GM13977 (cell line): ENCODE results near the gene STIM1.

Experiments used
- DNase-seq: peaks from one replicate; pipeline ENCODE4 v3.0.0; 2012; ENCODE audit warnings: low spot score
- in situ Hi-C: fragments of 300-500 bp; cut with MboI; formaldehyde crosslinking; loops from one replicate; pipeline ENCODE4 v1.12.0; 2022; ENCODE audit warnings: low sequenced_read_pairs, low pct_unique_long_range_greater_than_20kb, mixed read lengths, inconsistent platforms; ENCODE audit not compliant: unreplicated experiment
- TF ChIP-seq, protein P1 (sequence below): IDR thresholded peaks from 2 replicates; pipeline ENCODE4 v1.5.1; 2012; ENCODE audit warnings: mild to moderate bottlenecking, control low read depth; ENCODE audit not compliant: insufficient read depth; ENCODE audit errors: extremely low read depth, missing control alignments

Gene STIM1

DNA sequence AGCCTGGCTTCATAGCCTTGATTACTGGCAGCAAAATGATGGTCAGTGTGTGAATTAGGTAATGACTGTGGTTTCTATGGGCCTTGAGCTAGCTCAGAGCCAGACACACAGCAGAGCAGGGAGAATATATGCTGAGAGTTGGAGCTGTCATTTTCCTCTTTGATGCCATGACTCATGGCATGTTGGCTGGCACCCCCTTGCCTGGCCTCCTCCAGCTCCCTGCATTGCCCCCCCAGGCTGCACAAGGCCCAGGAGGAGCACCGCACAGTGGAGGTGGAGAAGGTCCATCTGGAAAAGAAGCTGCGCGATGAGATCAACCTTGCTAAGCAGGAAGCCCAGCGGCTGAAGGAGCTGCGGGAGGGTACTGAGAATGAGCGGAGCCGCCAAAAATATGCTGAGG, 218.8 kb downstream of the STIM1 start:
- DNase-seq: no peak
- in situ Hi-C loops: loop anchor here (5.0 kb wide), 1 partner anchor 227 kb away; no protein-coding TSS in a partner anchor
- TF ChIP-seq, protein P1, sequence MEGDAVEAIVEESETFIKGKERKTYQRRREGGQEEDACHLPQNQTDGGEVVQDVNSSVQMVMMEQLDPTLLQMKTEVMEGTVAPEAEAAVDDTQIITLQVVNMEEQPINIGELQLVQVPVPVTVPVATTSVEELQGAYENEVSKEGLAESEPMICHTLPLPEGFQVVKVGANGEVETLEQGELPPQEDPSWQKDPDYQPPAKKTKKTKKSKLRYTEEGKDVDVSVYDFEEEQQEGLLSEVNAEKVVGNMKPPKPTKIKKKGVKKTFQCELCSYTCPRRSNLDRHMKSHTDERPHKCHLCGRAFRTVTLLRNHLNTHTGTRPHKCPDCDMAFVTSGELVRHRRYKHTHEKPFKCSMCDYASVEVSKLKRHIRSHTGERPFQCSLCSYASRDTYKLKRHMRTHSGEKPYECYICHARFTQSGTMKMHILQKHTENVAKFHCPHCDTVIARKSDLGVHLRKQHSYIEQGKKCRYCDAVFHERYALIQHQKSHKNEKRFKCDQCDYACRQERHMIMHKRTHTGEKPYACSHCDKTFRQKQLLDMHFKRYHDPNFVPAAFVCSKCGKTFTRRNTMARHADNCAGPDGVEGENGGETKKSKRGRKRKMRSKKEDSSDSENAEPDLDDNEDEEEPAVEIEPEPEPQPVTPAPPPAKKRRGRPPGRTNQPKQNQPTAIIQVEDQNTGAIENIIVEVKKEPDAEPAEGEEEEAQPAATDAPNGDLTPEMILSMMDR: no peak

DNA sequence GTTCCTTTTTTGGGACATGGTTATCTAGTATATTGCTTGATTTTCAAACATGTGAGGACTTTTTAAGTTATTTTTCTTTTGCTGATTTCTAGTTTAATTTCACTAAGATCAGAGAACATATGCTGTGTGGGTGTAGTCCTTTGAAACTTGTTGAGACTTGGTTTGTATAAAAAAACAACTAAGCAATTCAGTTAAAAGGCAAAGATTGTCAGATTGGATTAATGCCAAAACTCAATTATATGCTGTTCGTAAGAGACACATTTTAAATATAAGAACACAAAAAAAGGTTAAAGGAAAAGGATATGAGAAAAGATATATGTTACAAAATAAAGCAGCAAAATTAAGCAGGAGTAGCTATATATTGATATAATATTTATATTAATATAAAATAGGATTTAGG, 221.3 kb downstream of the STIM1 start:
- no peak for DNase-seq
- in situ Hi-C loops: no loop called here
- TF ChIP-seq, protein P1: no peak

DNA sequence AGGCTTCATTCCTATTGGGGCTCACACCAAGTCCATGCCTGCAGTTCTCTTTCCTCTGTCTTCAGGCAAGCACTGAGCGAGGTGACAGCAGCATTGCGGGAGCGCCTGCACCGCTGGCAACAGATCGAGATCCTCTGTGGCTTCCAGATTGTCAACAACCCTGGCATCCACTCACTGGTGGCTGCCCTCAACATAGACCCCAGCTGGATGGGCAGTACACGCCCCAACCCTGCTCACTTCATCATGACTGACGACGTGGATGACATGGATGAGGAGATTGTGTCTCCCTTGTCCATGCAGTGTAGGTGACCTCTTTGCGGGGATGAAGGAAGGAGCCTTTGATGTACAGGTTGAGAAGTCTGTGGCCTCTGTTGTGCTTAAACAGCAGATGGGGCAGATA, 227.7 kb downstream of the STIM1 start:
- TF ChIP-seq, protein P1: no peak
- in situ Hi-C loops: no loop called here

GRCh38 chr11:4084406-4085125, 229.1 kb downstream of the STIM1 start:
- in situ Hi-C loops: no loop called here
- no peak for DNase-seq
- TF ChIP-seq, protein P1: no peak

More for the DNA sequence above, 227.7 kb downstream of the STIM1 start:
- DNase-seq: no peak

DNA sequence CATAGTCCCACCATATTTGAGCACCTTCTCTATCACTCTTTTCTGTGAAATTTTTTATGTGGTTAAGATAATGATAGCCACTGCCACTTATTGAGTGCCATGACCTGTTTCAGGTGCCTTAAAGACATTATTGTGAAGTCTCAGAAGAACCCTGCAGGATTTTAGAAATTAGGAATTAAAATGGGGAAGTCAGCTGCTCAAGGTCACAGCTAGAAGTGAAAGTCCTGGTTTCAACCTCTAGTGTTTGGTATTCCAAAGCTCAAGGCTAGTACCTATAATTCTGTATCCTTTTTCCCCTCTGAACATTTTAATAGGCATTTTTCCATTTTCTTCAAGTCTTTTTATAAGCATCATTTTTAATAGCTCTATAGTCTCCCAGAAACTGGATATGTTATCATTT, 230.1 kb downstream of the STIM1 start:
- TF ChIP-seq, protein P1: no peak
- in situ Hi-C loops: no loop called here
- DNase-seq: no peak

- TF ChIP-seq, protein P1: no peak
- in situ Hi-C loops: no loop called here
- no peak for DNase-seq
These were observed 231.3 kb downstream of the STIM1 start for GRCh38 chr11:4086575-4087353.
